Inflammatory macrophage treated with lipopolysaccharide for 1 hour (primary cell): Measurements from ENCODE around the gene ECI1.

ENCODE experiments used
- DNase-seq, 2 donors: peaks; one replicate each; pipeline ENCODE4 v3.0.0-alpha.2; 2020 to 2022

The ECI1 gene

DNA sequence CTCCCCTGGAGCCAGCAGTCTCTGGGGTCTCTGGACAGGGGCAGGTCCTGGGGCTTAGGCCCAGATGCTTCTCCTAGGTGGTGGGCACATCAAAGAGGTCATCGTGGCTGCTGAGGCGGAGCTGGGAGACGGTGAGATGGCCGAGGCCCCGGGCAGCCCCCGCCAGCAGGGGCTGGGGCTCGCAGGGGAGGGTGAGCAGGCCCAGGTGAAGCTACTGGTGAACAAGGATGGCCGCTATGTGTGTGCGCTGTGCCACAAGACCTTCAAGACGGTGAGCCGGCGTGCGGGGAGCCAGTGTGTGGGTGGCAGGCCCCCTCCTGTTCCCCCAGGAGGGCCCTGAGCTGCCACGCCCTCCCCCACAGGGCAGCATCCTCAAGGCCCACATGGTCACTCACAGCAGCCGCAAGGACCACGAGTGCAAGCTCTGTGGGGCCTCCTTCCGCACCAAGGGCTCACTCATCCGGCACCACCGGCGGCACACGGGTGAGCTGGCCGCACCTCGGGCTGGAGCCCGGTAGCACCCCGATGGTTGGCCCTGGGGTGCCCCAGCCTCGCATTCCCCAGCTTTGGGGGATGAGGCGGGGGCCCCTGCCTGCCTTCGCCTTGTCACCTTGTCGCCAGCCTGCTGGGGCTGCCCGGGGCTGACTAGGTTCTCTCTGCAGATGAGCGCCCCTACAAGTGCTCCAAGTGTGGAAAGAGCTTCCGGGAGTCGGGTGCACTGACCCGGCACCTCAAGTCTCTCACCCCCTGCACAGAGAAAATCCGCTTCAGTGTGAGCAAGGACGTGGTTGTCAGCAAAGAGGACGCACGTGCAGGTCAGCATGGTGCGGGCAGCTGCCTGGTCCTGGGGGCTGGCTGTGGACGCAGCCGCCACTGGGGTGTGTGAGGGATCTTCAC lies 19.0 kb downstream of the ECI1 start:
- no peak for DNase-seq

- no peak for DNase-seq
These were observed 20.1 kb downstream of the ECI1 start for GRCh38 chr16:2231016-2231931.

DNA sequence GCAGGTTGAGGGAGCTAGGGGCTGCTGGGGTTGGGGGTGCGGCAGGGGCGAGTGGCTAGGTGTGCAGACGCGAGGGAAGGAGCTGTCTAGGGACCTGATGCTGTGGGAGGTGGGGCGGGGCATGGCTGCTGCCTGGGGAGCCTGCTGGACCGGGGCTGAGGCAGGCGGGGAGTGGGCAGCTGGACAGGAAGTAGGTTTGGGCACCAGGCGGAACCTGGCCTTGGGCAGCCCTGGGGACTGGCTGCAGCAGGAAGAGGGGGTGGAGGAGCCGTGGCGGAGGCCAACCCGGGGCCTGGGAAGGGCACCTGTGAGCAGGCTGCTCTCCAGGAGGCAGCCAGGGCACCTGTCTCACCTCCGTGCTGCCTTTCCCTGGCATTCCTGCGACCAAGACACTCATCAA lies 21.0 kb downstream of the ECI1 start:
- DNase-seq: no peak

DNA sequence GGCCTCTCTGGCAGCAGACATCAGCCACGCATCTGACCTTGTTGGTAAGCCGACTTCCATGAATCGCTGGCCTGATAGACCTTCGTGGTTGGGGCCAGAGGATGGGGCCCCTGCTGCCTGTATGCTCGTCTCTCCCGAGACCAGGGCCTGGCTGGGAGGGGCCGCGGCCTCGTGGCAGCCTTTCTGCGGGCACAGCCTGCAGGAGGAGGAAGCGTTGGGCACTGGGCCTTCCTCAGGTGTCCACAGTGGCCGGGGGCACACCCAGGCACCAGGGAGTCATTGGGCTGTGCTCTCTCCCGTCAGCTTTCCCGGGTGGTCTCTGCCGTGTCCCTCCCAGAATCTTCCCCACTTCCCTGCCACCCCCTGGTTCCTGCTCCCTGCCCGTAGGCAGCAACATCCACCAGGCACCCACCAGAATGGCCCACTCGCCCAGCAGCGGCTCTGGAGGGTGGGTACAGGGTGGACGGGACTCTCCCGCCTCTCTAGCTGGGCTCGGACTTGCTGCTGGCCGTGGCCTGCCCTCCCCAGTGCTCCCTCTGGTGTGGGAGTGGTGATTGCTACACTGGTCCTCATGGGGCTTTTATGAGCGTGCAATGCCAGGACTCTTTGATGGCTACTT lies 21.6 kb downstream of the ECI1 start:
- no peak for DNase-seq

- no peak for DNase-seq
These were observed 22.3 kb downstream of the ECI1 start for GRCh38 chr16:2229091-2229490.

GRCh38 chr16:2228161-2228824 lies 23.1 kb downstream of the ECI1 start:
- DNase-seq: no peak

DNA sequence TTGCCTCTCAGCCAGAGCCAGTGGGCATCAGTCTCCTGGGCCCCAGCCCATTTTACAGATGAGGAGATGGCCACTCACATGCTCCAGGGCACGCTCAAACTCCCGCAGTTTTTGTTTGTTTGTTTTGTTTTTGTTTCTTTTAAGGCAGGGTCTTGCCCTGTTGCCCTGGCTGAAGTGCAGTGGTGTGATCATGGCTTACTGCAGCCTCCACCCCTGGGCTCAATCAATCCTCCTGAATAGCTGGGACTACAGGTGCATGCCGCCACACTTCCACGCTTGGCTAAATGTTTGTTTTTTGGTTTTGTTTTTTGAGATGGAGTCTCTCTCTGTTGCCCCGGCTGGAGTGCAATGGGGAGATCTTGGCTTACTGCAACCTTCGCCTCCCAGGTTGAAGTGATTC lies 24.5 kb downstream of the ECI1 start:
- DNase-seq: no peak

DNA sequence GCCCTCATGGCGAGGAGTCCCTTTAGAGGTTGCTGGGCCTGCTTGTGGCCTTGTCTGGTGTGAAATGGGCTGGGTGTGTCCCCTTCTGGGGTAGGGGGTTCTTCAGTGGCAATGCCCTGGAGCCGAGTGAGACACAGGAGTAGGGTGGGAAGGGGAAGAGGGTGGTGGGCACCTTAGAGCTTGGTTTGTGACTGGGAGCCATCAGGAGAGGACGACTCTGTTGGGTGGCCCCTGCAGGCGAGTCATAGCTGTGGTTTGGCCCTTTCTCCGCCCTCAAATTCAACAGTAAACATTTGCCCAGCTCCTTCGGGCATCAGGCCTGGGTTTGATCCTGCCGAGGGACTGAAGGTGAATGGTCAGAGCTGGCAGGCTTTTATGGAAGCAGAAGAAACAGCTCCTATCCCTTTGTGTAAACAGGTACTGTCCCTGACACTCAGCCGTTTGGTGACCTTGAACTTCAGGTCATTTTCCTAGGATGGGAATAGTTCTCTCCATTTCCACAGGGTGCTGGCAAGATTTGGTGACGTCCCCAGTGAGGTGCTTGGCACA lies 25.1 kb downstream of the ECI1 start:
- no peak for DNase-seq

GRCh38 chr16:2223942-2224486 lies 27.4 kb downstream of the ECI1 start:
- peak; percentile 24 to 52 for DNase-seq

DNA sequence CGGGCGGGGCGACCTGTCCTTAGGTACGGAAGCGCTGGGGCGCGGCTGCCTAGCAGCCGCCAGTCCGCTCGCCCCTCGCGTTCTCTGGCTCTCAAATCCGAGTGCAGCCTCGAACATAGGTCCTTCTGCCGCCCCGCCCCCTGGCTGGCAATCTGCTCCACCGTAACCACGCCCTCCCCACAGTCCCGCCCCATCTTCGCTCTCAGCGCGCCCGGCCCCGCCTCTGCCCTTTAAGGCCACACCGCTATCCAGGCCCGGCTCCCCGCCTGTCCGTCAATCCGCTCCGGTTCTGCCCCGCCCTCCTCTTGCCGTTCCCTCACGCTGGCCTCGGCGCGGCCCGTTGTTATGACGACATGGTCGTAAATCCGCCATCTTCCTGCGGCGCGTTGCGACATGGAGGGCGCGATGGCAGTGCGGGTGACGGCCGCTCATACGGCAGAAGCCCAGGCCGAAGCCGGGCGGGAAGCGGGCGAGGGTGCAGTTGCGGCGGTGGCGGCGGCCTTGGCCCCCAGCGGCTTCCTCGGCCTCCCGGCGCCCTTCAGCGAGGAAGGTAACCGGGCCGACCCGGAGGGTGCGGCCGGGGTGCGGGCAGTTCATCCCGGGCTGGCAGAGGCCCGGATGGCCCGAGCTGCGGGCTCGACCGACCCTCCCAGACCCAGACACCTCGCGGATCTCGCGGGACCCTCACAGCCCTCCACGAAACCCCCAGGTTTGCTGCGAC lies 28.0 kb downstream of the ECI1 start, which contains the start of gene E4F1:
E4F1 (plus strand) TSS at position 371 of the 721 bp plus-strand sequence; CDS start at position 394, 23 bp downstream.
- DNase-seq: peak; percentile 99

DNA sequence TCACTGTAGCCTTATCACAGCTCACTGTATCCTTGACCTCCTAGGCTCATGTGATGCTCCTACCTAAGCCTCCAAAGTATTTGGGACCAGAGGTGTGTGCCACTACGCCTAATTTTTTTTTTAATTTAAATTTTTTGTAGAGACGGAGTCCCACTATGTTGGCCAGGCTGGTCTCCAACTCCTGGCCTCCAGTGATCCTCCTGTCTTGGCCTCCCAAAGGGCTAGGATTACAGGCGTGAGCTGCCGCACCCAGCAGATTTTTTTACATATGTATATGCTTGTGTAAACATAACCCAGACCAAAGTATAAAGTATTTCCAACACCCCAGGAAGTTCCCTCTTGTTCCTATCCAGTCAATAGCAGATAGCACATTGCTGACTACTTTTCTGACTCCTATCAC lies 35.1 kb downstream of the ECI1 start:
- no peak for DNase-seq

DNA sequence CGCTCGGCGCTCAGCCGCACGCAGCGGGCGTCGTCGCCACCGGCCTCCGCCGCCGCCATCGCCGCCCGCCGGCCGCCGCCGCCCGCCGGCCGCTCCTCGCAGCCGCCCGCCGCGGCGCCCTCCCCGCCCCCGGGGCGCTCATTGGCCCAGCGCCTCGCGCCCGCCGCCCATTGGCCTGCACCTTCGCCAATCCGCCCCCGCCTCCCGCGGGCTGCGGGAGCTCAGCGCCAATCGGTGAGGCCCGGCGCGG lies 36.7 kb downstream of the ECI1 start, which contains the start of gene PGP:
PGP (minus strand) TSS at position 122 of the 250 bp plus-strand sequence; CDS start at position 59, 63 bp downstream.
- no peak for DNase-seq

DNA sequence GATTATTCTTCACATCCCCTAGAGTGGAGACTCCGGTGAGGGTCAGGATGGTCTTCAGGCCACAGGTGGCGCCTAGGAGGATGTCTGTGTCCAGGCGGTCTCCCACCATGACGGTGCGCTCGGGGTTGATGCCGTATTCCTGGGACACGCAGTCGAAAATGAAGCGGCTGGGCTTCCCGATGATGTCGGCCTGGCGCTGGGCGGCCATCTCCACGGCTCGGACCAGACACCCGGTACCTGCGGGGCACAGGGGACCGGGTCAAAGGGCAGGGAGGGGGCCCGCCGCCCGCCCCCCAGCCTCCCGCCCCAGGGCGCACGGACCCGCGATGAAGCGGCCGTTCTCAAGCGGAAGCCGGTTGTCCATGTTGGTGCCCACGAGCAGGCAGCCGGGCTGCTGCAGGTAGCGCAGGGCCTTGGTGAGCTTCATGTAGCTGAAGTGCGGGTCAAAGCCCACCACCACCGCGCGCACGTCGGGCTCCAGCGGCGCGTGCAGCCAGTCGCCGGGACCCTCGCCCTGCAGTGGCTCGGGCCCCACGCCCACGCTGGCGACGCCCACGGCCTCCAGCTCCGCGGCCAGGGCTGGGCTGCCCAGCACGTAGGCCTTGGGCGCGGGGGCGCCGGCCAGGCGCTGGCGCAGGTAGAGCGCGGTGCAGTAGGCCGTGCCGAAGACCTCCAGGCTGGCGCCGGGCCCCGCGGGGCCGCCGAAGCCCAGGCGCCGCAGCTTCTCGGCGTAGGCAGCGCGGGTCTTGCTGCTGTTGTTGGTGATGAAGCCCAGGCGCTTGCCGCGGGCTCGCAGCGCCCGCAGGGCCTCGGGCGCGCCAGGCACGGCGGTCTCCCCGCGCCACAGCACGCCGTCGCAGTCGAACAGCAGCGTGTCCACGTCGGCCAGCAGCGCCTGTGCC lies 37.3 kb downstream of the ECI1 start:
- DNase-seq: no peak

DNA sequence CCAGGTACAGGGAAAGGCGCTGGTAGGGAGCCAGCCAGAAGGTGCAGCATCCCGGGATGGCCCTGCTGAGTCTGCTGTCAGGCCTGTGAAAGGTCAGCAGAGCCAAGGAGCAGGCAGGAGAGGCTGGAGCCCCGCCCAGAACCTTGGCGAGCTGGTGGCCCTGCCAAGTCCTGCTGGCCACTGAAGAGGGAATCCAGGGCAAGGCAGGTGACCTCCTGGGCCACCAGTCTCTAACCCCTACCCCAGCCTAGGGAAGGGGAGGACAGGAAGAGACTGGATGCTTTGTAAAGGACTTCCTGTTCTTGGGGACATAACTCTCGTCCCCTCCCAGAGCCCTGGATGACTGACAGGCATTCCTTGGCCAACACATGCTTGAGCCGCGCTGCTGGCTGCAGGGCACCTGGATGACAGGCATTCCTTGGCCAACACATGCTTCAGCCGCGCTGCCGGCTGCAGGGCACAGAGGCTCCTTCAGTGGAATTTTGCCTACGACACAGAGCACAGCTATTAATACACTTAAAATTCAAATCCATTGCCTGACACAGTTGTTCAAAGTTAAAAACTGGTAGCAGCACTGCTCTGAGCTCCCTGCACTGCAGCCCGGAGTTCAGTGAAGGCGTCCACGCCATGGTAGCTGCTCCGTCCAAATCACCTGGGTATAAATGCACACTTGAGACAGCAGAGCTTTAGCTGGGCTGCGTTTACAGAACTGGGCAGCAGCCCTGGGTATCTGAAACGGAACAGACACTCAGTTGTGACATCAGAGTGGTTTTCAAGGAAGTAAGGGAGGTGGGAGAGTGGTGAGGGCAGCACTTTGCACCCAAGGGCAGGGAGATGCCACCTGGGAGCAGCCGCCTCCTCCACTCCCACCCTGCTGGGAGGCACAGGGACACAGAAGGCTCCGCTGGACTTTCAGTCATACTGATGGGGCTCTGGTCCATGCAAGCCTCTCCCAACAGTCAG lies 38.7 kb downstream of the ECI1 start:
- DNase-seq: peak in 1 of 2 donors; percentile 42

DNA sequence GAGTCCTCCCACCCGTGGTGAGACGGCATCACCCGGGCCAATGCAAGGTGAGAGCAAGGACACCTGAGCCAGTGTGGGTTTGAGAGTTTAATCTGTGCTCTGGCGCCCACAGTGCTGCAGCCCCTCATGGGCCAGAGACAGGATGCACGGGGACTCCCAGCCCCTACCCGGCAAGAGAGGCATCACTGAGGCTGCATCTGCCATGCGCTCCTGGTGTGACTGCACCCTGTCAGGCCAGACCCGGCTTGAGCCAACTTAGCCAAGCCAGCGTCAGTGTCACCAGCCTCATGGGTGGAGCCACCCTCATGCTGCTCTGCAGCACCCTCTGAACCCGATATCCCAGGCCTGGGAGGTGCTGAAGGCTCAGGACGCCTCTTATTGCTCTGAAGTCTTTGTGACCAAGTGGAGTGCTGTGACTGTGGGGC lies 39.5 kb downstream of the ECI1 start:
- DNase-seq: no peak

DNA sequence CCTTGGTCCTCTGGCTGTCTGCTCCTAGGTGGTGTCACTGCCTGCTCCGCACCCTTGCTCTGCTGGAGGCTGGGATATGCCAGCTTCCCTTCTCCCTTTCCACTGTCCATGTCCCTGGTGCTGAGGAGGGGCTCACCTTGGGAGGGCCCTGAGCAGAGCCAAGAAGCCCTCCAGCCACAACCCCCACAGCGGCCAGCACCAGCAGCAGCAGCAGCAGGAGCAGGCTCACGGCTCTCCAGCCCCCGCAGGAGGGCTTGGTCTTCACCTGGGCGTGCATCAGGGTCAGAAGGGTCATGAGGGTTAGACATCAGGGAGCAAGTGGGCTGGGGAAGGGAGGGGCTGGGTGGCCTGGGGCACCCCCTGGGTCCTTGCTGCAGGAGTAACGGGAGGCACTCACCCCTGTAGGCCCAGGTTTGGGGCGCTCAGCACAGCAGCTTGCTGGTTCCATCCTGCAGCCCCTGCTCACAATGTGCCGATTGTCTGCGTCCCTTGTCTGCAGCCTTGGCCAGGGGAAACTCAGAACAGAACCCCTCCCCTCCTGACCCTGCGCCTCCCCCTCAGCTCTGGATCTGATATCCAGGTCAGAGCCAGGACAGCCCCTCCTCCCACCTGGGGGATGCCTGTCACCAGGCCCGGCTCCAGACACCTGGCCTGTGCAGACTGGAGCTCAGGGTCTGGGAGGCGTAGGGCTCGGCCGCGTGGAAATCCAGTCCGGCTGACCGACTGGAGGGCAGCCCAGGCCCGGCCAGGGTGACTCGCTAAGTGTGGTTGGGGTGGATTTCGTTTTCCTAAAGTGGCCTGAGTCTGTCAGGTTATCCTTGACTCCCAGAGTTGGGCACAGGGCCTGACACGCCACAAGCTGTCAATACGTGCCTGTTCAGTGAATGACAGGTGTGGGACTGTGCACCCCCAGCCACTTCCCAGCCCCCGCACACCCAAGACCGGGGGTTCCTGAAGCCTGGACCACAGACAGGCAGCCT lies 40.7 kb downstream of the ECI1 start, which contains the start of gene BRICD5:
BRICD5 (minus strand) TSS at position 478 of the 980 bp plus-strand sequence; CDS start at position 448, 30 bp downstream.
- DNase-seq: no peak

DNA sequence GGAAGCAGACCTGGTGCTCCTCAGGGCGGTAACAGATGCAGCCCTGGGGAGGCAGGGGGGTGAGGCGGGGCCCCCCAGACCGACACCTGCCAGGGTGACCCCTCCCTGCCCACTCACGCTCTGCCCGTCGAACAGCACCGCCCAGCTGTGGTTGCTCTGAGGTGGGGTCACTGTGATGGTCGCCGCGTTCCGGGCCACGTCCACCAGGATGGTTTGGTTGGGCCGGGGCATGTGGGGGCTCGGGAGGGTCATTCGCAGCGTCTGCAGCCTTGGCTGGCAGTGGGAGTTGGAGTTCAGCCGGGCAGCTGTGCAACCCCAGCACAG lies 41.4 kb downstream of the ECI1 start:
- no peak for DNase-seq
